Bronchial epithelial cell (primary cell): ENCODE measurements around the gene DVL1. TPM values are rescaled to one million over a fixed set of nuclear protein-coding genes. Genes with fewer than 3 reads are reported as not detected.
A peak's percentile ranks its signal among the peaks of the same experiment; 100 is the strongest.

Source experiments
- DNase-seq: peaks from one replicate; pipeline ENCODE4 v3.0.0-alpha.2; 2010; ENCODE audit warnings: low read depth
- FAIRE-seq: peaks from 2 replicates; lab custom pipeline; 2011; peaks lifted over from hg19 to GRCh38; lab: Jason Lieb, UNC
- H3K27me3 ChIP-seq: 2 replicates; pipeline ENCODE4 v1.5.1; 2011; ENCODE audit warnings: low read length; ENCODE audit not compliant: control insufficient read depth, insufficient read depth
- H3K36me3 ChIP-seq: 2 replicates; pipeline ENCODE4 v1.5.1; 2011; ENCODE audit warnings: low read length; ENCODE audit not compliant: control insufficient read depth, insufficient read depth
- H3K4me3 ChIP-seq: 2 replicates; pipeline ENCODE4 v1.5.1; 2011; ENCODE audit warnings: mild to moderate bottlenecking, low read depth, low read length, control low read depth
- total RNA-seq: library from RNA; depleted of rRNA; stranded (reverse); fragments of >200 nt; gene quantifications from 2 replicates; pipeline ENCODE4 v1.2.1, GENCODE V29; 2014
- TF ChIP-seq, protein P1 (sequence below): IDR thresholded peaks from 2 replicates; pipeline ENCODE4 v1.5.1; 2011; ENCODE audit warnings: mild to moderate bottlenecking, moderate library complexity, low read length, control low read depth, inconsistent platforms; ENCODE audit not compliant: insufficient read depth, severe bottlenecking

Gene DVL1
- total RNA-seq, 1 donor from 2014 or later, result 233 TPM

DNA sequence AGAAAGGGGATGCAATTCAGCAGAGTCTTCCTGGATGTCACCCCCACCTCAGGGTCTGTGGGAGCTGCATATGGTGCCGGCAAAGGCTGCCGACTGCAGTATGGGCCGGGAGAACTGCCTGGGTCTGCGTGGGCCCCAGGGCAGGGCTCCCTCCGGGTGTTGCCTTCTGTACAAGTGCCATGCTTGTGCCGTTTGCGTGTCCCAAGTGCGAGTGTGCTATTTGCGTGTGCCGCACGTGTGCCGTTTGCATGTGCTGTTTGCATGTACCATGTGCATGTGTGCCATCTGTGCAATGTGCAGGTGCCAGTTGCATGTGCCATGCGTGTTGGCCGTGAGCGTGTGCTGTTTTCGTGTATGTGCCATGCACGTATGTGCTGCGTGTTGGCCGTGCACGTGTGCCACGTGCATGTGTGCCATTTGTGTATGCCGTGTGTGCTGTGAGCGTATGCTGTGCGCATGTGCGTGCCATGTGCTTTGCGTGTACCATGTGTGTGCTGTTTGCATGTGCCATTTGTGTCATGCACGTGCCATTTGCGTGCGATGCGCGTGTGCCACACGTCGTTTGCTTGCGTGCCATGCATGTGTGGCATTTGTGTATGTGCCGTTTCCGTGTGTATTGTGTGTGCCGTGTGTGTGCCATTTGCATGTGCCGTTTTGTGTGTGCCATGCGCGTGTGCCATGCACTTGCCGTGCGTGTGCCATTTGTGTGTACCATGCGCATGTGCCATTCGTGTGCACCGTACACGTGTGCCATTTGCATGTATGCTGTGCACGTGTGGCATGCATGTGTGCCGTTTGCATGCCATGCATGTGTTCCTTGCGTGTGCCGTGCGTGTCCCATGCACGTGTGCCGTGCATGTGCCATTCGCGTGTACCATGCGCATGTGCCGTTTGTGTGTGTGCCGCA, 19.7 kb downstream of the DVL1 start:
- no peak for DNase-seq
- peak; percentile 97 for FAIRE-seq
- H3K27me3 ChIP-seq, result no peaks in the 10 kb centered on the region
- no peak overlapping the region for H3K4me3 ChIP-seq
- TF ChIP-seq, protein P1, sequence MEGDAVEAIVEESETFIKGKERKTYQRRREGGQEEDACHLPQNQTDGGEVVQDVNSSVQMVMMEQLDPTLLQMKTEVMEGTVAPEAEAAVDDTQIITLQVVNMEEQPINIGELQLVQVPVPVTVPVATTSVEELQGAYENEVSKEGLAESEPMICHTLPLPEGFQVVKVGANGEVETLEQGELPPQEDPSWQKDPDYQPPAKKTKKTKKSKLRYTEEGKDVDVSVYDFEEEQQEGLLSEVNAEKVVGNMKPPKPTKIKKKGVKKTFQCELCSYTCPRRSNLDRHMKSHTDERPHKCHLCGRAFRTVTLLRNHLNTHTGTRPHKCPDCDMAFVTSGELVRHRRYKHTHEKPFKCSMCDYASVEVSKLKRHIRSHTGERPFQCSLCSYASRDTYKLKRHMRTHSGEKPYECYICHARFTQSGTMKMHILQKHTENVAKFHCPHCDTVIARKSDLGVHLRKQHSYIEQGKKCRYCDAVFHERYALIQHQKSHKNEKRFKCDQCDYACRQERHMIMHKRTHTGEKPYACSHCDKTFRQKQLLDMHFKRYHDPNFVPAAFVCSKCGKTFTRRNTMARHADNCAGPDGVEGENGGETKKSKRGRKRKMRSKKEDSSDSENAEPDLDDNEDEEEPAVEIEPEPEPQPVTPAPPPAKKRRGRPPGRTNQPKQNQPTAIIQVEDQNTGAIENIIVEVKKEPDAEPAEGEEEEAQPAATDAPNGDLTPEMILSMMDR, result no peak
- peaks cover 7% of the 10 kb centered on the region for H3K36me3 ChIP-seq

DNA sequence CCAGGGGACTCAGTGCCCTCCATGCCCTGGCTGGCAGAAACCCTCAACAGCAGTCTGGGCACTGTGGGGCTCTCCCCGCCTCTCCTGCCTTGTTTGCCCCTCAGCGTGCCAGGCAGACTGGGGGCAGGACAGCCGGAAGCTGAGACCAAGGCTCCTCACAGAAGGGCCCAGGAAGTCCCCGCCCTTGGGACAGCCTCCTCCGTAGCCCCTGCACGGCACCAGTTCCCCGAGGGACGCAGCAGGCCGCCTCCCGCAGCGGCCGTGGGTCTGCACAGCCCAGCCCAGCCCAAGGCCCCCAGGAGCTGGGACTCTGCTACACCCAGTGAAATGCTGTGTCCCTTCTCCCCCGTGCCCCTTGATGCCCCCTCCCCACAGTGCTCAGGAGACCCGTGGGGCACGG, 21.0 kb downstream of the DVL1 start:
- TF ChIP-seq, protein P1, result no peak
- FAIRE-seq (no peak), DNase-seq (no peak)
- Histone ChIP-seq H3K36me3 (peaks cover 7% of the 10 kb centered on the region), H3K4me3 (no peak overlapping the region), H3K27me3 (no peaks in the 10 kb centered on the region)

DNA sequence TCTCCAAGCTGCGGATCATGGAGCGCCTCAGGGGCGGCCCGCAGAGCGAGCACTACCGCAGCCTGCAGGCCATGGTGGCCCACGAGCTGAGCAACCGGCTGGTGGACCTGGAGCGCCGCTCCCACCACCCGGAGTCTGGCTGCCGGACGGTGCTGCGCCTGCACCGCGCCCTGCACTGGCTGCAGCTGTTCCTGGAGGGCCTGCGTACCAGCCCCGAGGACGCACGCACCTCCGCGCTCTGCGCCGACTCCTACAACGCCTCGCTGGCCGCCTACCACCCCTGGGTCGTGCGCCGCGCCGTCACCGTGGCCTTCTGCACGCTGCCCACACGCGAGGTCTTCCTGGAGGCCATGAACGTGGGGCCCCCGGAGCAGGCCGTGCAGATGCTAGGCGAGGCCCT, 21.9 kb downstream of the DVL1 start:
- DNase-seq (no peak), FAIRE-seq (no peak)
- TF ChIP-seq, protein P1, result no peak
- H3K36me3 ChIP-seq, result peaks cover 9% of the 10 kb centered on the region
- no peak overlapping the region for H3K4me3 ChIP-seq
- H3K27me3 ChIP-seq, result no peaks in the 10 kb centered on the region

DNA sequence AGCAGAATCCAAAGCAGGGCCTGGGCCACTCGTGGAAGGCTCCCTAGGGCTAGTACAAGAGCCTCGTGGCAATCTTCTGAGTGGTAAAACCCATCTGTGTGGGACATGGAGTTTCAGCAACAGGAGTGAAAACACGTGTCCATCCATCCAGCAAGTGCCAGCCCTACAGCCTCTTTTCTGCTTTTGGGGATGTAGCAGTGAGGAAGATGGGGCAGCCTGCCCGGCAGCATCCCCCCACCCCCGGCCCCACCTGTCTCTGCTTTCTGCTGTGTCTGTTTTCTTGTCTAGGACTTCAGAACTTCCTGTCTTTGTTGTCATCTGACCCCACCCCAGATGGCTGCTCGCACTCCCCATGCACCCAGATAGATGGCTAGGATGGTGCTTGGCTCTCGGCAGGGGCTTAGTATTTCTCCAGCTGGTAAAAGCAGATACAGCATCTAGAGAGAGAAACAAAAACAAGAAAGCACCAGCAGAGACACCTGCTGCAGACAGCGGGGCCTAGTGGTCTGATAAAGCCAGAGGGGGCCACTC, 23.1 kb downstream of the DVL1 start:
- no peak for DNase-seq
- Histone ChIP-seq H3K27me3 (no peaks in the 10 kb centered on the region), H3K36me3 (peaks cover 13% of the 10 kb centered on the region), H3K4me3 (peak overlapping the region; percentile 99)
- TF ChIP-seq, protein P1, result no peak
- no peak for FAIRE-seq

DNA sequence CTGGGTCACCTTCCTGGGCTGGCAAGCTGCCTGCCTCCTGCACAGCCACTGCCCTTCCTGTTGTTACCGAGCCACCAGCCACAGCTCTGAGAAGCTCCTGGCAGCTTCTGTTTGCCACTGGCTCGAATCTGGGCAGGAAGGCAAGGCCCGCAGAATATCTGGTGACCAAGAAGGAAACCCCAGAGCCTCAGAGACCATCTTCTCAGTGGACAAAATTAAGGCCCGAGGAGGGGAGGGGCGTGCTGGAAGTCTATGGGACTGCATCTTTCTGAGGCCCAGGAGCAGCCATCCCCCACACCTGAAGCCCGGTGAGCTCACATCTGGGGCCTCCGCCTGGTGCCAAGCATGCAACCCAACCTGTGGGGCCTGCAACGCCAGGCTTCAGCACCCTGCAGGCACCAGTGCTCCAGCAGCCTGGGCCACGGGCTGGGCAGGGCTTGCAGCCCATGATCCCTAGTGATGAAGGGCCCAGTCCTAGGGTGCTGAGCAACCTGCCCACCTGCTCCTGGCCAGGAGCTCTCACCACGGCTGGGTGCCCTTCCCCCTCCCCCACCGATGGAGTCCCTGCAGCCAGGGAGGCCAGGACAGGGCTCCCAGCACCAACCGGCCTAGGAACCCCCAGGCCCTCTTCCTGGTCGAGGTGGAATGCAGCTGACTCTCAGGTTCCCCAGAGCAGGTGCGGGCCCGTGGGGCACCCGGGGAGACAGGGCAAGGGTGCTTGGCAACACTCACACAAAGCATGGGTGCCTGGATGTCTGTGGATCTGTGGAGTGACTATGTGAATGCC, 23.7 kb downstream of the DVL1 start:
- DNase-seq (no peak), FAIRE-seq (no peak)
- TF ChIP-seq, protein P1, result no peak
- peak overlapping the region; percentile 99 for H3K4me3 ChIP-seq
- H3K36me3 ChIP-seq, result peaks cover 14% of the 10 kb centered on the region
- H3K27me3 ChIP-seq, result no peaks in the 10 kb centered on the region
